HCT116 (cell line): ENCODE data around the gene INHBE. TPM values are rescaled to one million over a fixed set of nuclear protein-coding genes. Genes with fewer than 3 reads are reported as not detected.

Source experiments
- ATAC-seq: fragments of 200-7000 bp; cut with Tn5 transposase; 2 replicates; pipeline ENCODE4 v1.9.1; 2020; ENCODE audit warnings: mild to moderate bottlenecking, moderate library complexity
- BruUV-seq: library from RNA; stranded (reverse); fragments of 400-500 nt; replicated peaks from 2 replicates; lab custom pipeline; 2021; lab: Mats Ljungman, UMichigan
- CTCF ChIA-PET: fragments of 300-600 bp; sonication (Branson Sonifier 250); formaldehyde crosslinking; loops from one replicate; lab custom pipeline; 2021; ENCODE audit warnings: antibody characterized with exemption; lab: Charles Lee
- POLR2A ChIA-PET: fragments of 300-600, 350-600 bp; sonication (Branson Sonifier 250); formaldehyde crosslinking; loops from one replicate; lab custom pipeline; 2021; ENCODE audit warnings: antibody characterized with exemption; lab: Charles Lee
- RAD21 ChIA-PET, 2 experiments: fragments of 300-600 bp; sonication (Branson Sonifier 250); formaldehyde crosslinking; loops; one replicate each; lab custom pipeline; 2023; ENCODE audit warnings: low total read pairs in 2 of 2; ENCODE audit not compliant: uncharacterized antibody in 2 of 2, unreplicated experiment in 2 of 2, low non-redundant PET in 1 of 2; lab: Charles Lee
- DNase-seq: peaks from one replicate; pipeline ENCODE4 v3.0.0-alpha.2; 2010; ENCODE audit warnings: low read depth, low spot score
- H2AFZ ChIP-seq: fragments of 200-600 bp; shearing (Covaris generic), sonication (generic); 2 replicates; pipeline ENCODE4 v1.6.1; 2017; ENCODE audit warnings: low read depth, mixed run types, mixed read lengths, antibody characterized with exemption, low read length; ENCODE audit not compliant: poor library complexity, severe bottlenecking
- H3K27ac ChIP-seq: 2 replicates; pipeline ENCODE4 v1.5.1; 2012; ENCODE audit warnings: low read depth, low read length
- H3K27me3 ChIP-seq: fragments of 200-600 bp; sonication (generic); 2 replicates; pipeline ENCODE4 v1.6.1; 2016; ENCODE audit warnings: mixed run types, low read length, mixed read lengths; ENCODE audit not compliant: insufficient read depth
- H3K36me3 ChIP-seq, 2 experiments: fragments of 200-500 bp in 1 of 2; fragments of 200-600 bp in 1 of 2; sonication (Bioruptor generic) in 1 of 2; sonication (generic) in 1 of 2; 2 replicates each; pipeline versions ENCODE4 v1.5.1 to v1.6.1; 2014 to 2016; ENCODE audit warnings: low read length in 2 of 2, inconsistent platforms in 1 of 2, mixed read lengths in 1 of 2, mixed run types in 1 of 2; ENCODE audit not compliant: insufficient read depth in 2 of 2, control insufficient read depth in 1 of 2
- H3K4me1 ChIP-seq, 2 experiments: fragments of 200-600 bp in 1 of 2; sonication (generic) in 1 of 2; 2 replicates each; pipeline versions ENCODE4 v1.5.1 to v1.6.1; 2012 to 2017; ENCODE audit warnings: low read length in 2 of 2, inconsistent platforms in 1 of 2, mild to moderate bottlenecking in 1 of 2, mixed read lengths in 1 of 2, mixed run types in 1 of 2, moderate library complexity in 1 of 2; ENCODE audit not compliant: insufficient read depth in 2 of 2, control insufficient read depth in 1 of 2
- H3K4me2 ChIP-seq: fragments of 200-600 bp; sonication (generic); 2 replicates; pipeline ENCODE4 v1.6.1; 2017; ENCODE audit warnings: mixed run types, low read length, mixed read lengths
- H3K4me3 ChIP-seq, 2 experiments: fragments of 200-600 bp in 1 of 2; sonication (generic) in 1 of 2; replicated peaks in 1 of 2; 2 replicates each; pipeline ENCODE4 v1.5.1; 2011 to 2016; ENCODE audit warnings: low read length in 2 of 2, control low read depth in 1 of 2, low read depth in 1 of 2, mild to moderate bottlenecking in 1 of 2, mixed read lengths in 1 of 2, mixed run types in 1 of 2
- H3K79me2 ChIP-seq: fragments of 200-600 bp; sonication (generic); 2 replicates; pipeline ENCODE4 v1.6.1; 2017; ENCODE audit warnings: mild to moderate bottlenecking, mixed run types, low read length, moderate library complexity, mixed read lengths; ENCODE audit not compliant: insufficient read depth
- H3K9ac ChIP-seq: fragments of 200-600 bp; sonication (generic); 2 replicates; pipeline ENCODE4 v1.6.1; 2016; ENCODE audit warnings: low read length, mixed read lengths
- H3K9me2 ChIP-seq: fragments of 200-600 bp; sonication (generic), shearing (Covaris generic); 2 replicates; pipeline ENCODE4 v1.6.1; 2017; ENCODE audit warnings: mixed run types, mild to moderate bottlenecking, moderate library complexity; ENCODE audit not compliant: insufficient read depth
- H3K9me3 ChIP-seq, 2 experiments: fragments of 200-500 bp in 1 of 2; fragments of 200-600 bp in 1 of 2; sonication (Bioruptor generic) in 1 of 2; sonication (generic) in 1 of 2; 2 replicates each; pipeline ENCODE4 v1.6.1; 2014 to 2017; ENCODE audit warnings: low read length in 2 of 2, mixed read lengths in 2 of 2, inconsistent platforms in 1 of 2, low read depth in 1 of 2, mild to moderate bottlenecking in 1 of 2, mixed run types in 1 of 2, moderate library complexity in 1 of 2; ENCODE audit not compliant: control insufficient read depth in 1 of 2, insufficient read depth in 1 of 2
- H4K20me1 ChIP-seq: fragments of 200-600 bp; sonication (generic), shearing (Covaris generic); 2 replicates; pipeline ENCODE4 v1.6.1; 2017; ENCODE audit warnings: mixed run types, mild to moderate bottlenecking, moderate library complexity; ENCODE audit not compliant: insufficient read depth
- CBX3 ChIP-seq: IDR thresholded peaks from 2 replicates; pipeline ENCODE4 v1.6.1; 2012; ENCODE audit warnings: low read depth
- CEBPB ChIP-seq: IDR thresholded peaks from 2 replicates; pipeline ENCODE4 v1.6.1; 2012; ENCODE audit warnings: low read depth
- EGR1 ChIP-seq: IDR thresholded peaks from 2 replicates; pipeline ENCODE4 v1.6.1; 2012; ENCODE audit warnings: low read depth
- EZH2 ChIP-seq: fragments of 200-600 bp; sonication (generic); IDR thresholded peaks from 2 replicates; pipeline ENCODE4 v1.6.1; 2017; ENCODE audit warnings: antibody characterized with exemption, mixed run types
- EZH2phosphoT487 ChIP-seq: fragments of 200-600 bp; IDR thresholded peaks from 2 replicates; pipeline ENCODE4 v1.6.1; 2018; ENCODE audit warnings: antibody characterized with exemption, borderline replicate concordance
- FOSL1 ChIP-seq: IDR thresholded peaks from 2 replicates; pipeline ENCODE4 v1.6.1; 2012; ENCODE audit warnings: low read depth
- JUND ChIP-seq: IDR thresholded peaks from 2 replicates; pipeline ENCODE4 v1.6.1; 2012
- POLR2AphosphoS5 ChIP-seq: IDR thresholded peaks from 2 replicates; pipeline ENCODE4 v1.6.1; 2011; ENCODE audit warnings: mild to moderate bottlenecking, low read depth, low read length, moderate library complexity
- RAD21 ChIP-seq: IDR thresholded peaks from 2 replicates; pipeline ENCODE4 v1.6.1; 2012; ENCODE audit warnings: low read depth, mild to moderate bottlenecking
- SIN3A ChIP-seq: IDR thresholded peaks from 2 replicates; pipeline ENCODE4 v1.6.1; 2012; ENCODE audit warnings: low read depth
- SRF ChIP-seq: IDR thresholded peaks from 2 replicates; pipeline ENCODE4 v1.6.1; 2012; ENCODE audit warnings: low read depth
- TCF7L2 ChIP-seq: IDR thresholded peaks from 2 replicates; pipeline ENCODE4 v1.7.0; 2011; ENCODE audit warnings: borderline replicate concordance, inconsistent platforms; ENCODE audit not compliant: insufficient read depth, insufficient read length; ENCODE audit errors: extremely low read depth
- YY1 ChIP-seq: IDR thresholded peaks from 2 replicates; pipeline ENCODE4 v1.6.1; 2011; ENCODE audit warnings: low read length, low read depth, moderate library complexity, mild to moderate bottlenecking; ENCODE audit not compliant: insufficient replicate concordance; ENCODE audit errors: extremely low read depth
- ZFX ChIP-seq: fragments of 450-650 bp; IDR thresholded peaks from 2 replicates; pipeline ENCODE4 v1.6.1; 2017
- ZNF274 ChIP-seq: fragments of 200-500 bp; sonication (Bioruptor generic); IDR thresholded peaks from 2 replicates; pipeline ENCODE4 v1.6.1; 2014; ENCODE audit warnings: mild to moderate bottlenecking, low read depth, low read length, inconsistent platforms
- intact Hi-C: fragments of 100-400 bp; cut with micrococcal nuclease; formaldehyde crosslinking; loops from 2 replicates; pipeline ENCODE4 v1.10.0; 2022
- total RNA-seq: library from RNA; stranded (reverse); gene quantifications from one replicate; pipeline ENCODE4 v1.2.1, GENCODE V29; 2021; ENCODE audit not compliant: unreplicated experiment
- TF ChIP-seq, protein P1 (sequence below): IDR thresholded peaks from 2 replicates; pipeline ENCODE4 v1.6.1; 2012
- TF ChIP-seq, protein P2 (sequence below): IDR thresholded peaks from 2 replicates; pipeline ENCODE4 v1.6.1; 2011; ENCODE audit warnings: mild to moderate bottlenecking, low read length, moderate library complexity; ENCODE audit not compliant: insufficient replicate concordance; ENCODE audit errors: extremely low read depth
- TF ChIP-seq, protein P3 (sequence below), 3 experiments: fragments of 200-600 bp in 1 of 3; sonication (generic) in 1 of 3; IDR thresholded peaks in 2 of 3; conservative IDR thresholded peaks in 1 of 3; 2 replicates each; pipeline ENCODE4 v1.5.1; 2012 to 2017; ENCODE audit warnings: low read depth in 2 of 3, low read length in 2 of 3, antibody characterized with exemption in 1 of 3, borderline replicate concordance in 1 of 3, control low read depth in 1 of 3, mild to moderate bottlenecking in 1 of 3, mixed read lengths in 1 of 3, mixed run types in 1 of 3, moderate library complexity in 1 of 3; ENCODE audit not compliant: insufficient read depth in 1 of 3
- TF ChIP-seq, protein P4 (sequence below): IDR thresholded peaks from 2 replicates; pipeline ENCODE4 v1.6.1; 2012

The INHBE gene
- total RNA-seq, 1 experiment from 2014 or later: 0.89 TPM

DNA sequence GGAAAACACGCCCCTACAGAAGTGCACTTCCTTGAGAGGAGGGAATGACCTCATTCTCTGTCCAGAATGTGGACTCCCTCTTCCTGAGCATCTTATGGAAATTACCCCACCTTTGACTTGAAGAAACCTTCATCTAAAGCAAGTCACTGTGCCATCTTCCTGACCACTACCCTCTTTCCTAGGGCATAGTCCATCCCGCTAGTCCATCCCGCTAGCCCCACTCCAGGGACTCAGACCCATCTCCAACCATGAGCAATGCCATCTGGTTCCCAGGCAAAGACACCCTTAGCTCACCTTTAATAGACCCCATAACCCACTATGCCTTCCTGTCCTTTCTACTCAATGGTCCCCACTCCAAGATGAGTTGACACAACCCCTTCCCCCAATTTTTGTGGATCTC, 5.0 kb upstream of the INHBE start:
- no peak overlapping the region for H3K4me2 ChIP-seq
- DNase-seq: no peak
- RAD21 ChIA-PET: interaction anchor here in 1 of 2 experiments (0.6 kb wide), 1 partner anchor 76 kb away, joined by 3 read pairs; no protein-coding TSS in a partner anchor
- H3K4me1 ChIP-seq: peaks cover 10 to 16% of the 10 kb centered on the region in 2 experiments
- no peak overlapping the region for H3K4me3 ChIP-seq
- POLR2A ChIA-PET: no interaction called here
- no peak overlapping the region for H2AFZ ChIP-seq
- H3K27ac ChIP-seq: no peak overlapping the region
- H3K9ac ChIP-seq: no peak overlapping the region
- no peaks in the 10 kb centered on the region for H3K9me2 ChIP-seq
- CTCF ChIA-PET: interaction anchor here (1.0 kb wide), 2 partner anchors 9 to 142 kb away, joined by 3 to 5 read pairs; partner anchors contain the start of gene GLI1
- no peaks in the 10 kb centered on the region for H3K36me3 ChIP-seq
- BruUV-seq: no TSS peak
- ATAC-seq: no peak
- H4K20me1 ChIP-seq: no peaks in the 10 kb centered on the region
- H3K9me3 ChIP-seq: no peaks in the 10 kb centered on the region
- TF ChIP-seq TCF7L2: no peak
- TF ChIP-seq, protein P1, sequence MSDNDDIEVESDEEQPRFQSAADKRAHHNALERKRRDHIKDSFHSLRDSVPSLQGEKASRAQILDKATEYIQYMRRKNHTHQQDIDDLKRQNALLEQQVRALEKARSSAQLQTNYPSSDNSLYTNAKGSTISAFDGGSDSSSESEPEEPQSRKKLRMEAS: no peak
- TF ChIP-seq ZFX: no peak
- TF ChIP-seq RAD21: no peak
- TF ChIP-seq SRF: no peak
- TF ChIP-seq, protein P2, sequence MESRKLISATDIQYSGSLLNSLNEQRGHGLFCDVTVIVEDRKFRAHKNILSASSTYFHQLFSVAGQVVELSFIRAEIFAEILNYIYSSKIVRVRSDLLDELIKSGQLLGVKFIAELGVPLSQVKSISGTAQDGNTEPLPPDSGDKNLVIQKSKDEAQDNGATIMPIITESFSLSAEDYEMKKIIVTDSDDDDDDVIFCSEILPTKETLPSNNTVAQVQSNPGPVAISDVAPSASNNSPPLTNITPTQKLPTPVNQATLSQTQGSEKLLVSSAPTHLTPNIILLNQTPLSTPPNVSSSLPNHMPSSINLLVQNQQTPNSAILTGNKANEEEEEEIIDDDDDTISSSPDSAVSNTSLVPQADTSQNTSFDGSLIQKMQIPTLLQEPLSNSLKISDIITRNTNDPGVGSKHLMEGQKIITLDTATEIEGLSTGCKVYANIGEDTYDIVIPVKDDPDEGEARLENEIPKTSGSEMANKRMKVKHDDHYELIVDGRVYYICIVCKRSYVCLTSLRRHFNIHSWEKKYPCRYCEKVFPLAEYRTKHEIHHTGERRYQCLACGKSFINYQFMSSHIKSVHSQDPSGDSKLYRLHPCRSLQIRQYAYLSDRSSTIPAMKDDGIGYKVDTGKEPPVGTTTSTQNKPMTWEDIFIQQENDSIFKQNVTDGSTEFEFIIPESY: no peak
- TF ChIP-seq EZH2: no peak
- TF ChIP-seq POLR2AphosphoS5: no peak
- TF ChIP-seq, protein P3, sequence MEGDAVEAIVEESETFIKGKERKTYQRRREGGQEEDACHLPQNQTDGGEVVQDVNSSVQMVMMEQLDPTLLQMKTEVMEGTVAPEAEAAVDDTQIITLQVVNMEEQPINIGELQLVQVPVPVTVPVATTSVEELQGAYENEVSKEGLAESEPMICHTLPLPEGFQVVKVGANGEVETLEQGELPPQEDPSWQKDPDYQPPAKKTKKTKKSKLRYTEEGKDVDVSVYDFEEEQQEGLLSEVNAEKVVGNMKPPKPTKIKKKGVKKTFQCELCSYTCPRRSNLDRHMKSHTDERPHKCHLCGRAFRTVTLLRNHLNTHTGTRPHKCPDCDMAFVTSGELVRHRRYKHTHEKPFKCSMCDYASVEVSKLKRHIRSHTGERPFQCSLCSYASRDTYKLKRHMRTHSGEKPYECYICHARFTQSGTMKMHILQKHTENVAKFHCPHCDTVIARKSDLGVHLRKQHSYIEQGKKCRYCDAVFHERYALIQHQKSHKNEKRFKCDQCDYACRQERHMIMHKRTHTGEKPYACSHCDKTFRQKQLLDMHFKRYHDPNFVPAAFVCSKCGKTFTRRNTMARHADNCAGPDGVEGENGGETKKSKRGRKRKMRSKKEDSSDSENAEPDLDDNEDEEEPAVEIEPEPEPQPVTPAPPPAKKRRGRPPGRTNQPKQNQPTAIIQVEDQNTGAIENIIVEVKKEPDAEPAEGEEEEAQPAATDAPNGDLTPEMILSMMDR (IDR thresholded peaks at IDR 0.05 in 2 of 3, conservative IDR thresholded peaks at IDR 0.05 in 1 of 3; ENCODE audit: borderline replicate concordance in 1 of 3, insufficient read depth in 1 of 3, low read depth in 2 of 3, low read length in 2 of 3): no peak
- no peak for TF ChIP-seq CEBPB
- no peak for TF ChIP-seq CBX3
- TF ChIP-seq ZNF274: no peak
- TF ChIP-seq JUND: no peak
- no peak for TF ChIP-seq EGR1
- no peak for TF ChIP-seq YY1
- TF ChIP-seq FOSL1: no peak
- TF ChIP-seq EZH2phosphoT487: no peak
- TF ChIP-seq, protein P4, sequence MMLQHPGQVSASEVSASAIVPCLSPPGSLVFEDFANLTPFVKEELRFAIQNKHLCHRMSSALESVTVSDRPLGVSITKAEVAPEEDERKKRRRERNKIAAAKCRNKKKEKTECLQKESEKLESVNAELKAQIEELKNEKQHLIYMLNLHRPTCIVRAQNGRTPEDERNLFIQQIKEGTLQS: no peak
- no peak for TF ChIP-seq SIN3A
- H3K79me2 ChIP-seq: no peaks in the 10 kb centered on the region
- intact Hi-C loops: no loop called here
- H3K27me3 ChIP-seq: no peaks in the 10 kb centered on the region
